OCI-LY1 (cell line): Measurements from ENCODE around the gene SULT1A4.
"Not testable (repeated sequence)": the region's sequence is repeated elsewhere in the genome, so short reads cannot be mapped to it uniquely, and the experiment has no call there.

Experiments used
- H2AFZ ChIP-seq: fragments of 200-600 bp; sonication (generic), shearing (Covaris generic); 2 replicates; pipeline ENCODE4 v1.6.0; 2014; ENCODE audit warnings: antibody characterized with exemption, mild to moderate bottlenecking, low read length
- H3F3A ChIP-seq: fragments of 200-600 bp; sonication (generic), shearing (Covaris generic); 2 replicates; pipeline ENCODE4 v1.6.0; 2014; ENCODE audit warnings: mild to moderate bottlenecking, antibody characterized with exemption, low read length, moderate library complexity; ENCODE audit not compliant: insufficient read depth
- H3K27ac ChIP-seq: fragments of 200-600 bp; sonication (generic); 2 replicates; pipeline ENCODE4 v1.5.1; 2014; ENCODE audit warnings: low read length, mixed run types, mild to moderate bottlenecking, low read depth; ENCODE audit not compliant: poor library complexity, severe bottlenecking
- H3K27me3 ChIP-seq: fragments of 200-600 bp; sonication (generic); 2 replicates; pipeline ENCODE4 v1.6.0; 2014; ENCODE audit warnings: antibody characterized with exemption, mild to moderate bottlenecking, low read length, moderate library complexity; ENCODE audit not compliant: insufficient read depth
- H3K36me3 ChIP-seq: fragments of 200-600 bp; sonication (generic); 2 replicates; pipeline ENCODE4 v1.6.1; 2014; ENCODE audit warnings: mild to moderate bottlenecking, antibody characterized with exemption, low read length, moderate library complexity, mixed read lengths; ENCODE audit not compliant: insufficient read depth
- H3K4me1 ChIP-seq: fragments of 200-600 bp; sonication (generic); 2 replicates; pipeline ENCODE4 v1.5.1; 2014; ENCODE audit warnings: mild to moderate bottlenecking, low read length, moderate library complexity; ENCODE audit not compliant: insufficient read depth, severe bottlenecking
- H3K4me2 ChIP-seq: fragments of 200-600 bp; sonication (generic), shearing (Covaris generic); 2 replicates; pipeline ENCODE4 v1.6.1; 2014; ENCODE audit warnings: low read length
- H3K4me3 ChIP-seq: fragments of 200-600 bp; sonication (generic); 2 replicates; pipeline ENCODE4 v1.5.1; 2014; ENCODE audit warnings: low read length, low read depth, mild to moderate bottlenecking, mixed read lengths; ENCODE audit not compliant: poor library complexity, severe bottlenecking
- H3K79me2 ChIP-seq: fragments of 200-600 bp; shearing (Covaris generic); 2 replicates; pipeline ENCODE4 v1.6.1; 2016; ENCODE audit warnings: mixed run types, low read length, mixed read lengths; ENCODE audit not compliant: insufficient read depth
- H3K9ac ChIP-seq: fragments of 200-600 bp; sonication (generic), shearing (Covaris generic); 2 replicates; pipeline ENCODE4 v1.6.1; 2014; ENCODE audit warnings: mild to moderate bottlenecking, low read length, mixed read lengths
- H3K9me2 ChIP-seq: fragments of 200-600 bp; sonication (generic), shearing (Covaris generic); 2 replicates; pipeline ENCODE4 v1.6.1; 2014; ENCODE audit warnings: low read depth, mild to moderate bottlenecking, low read length, mixed read lengths
- H3K9me3 ChIP-seq: fragments of 200-600 bp; shearing (Covaris generic); 2 replicates; pipeline ENCODE4 v1.6.1; 2014; ENCODE audit warnings: low read length, mixed read lengths
- H4K20me1 ChIP-seq: fragments of 200-600 bp; sonication (generic), shearing (Covaris generic); 2 replicates; pipeline ENCODE4 v1.6.0; 2016; ENCODE audit warnings: mild to moderate bottlenecking, low read length; ENCODE audit not compliant: insufficient read depth

The SULT1A4 gene

DNA sequence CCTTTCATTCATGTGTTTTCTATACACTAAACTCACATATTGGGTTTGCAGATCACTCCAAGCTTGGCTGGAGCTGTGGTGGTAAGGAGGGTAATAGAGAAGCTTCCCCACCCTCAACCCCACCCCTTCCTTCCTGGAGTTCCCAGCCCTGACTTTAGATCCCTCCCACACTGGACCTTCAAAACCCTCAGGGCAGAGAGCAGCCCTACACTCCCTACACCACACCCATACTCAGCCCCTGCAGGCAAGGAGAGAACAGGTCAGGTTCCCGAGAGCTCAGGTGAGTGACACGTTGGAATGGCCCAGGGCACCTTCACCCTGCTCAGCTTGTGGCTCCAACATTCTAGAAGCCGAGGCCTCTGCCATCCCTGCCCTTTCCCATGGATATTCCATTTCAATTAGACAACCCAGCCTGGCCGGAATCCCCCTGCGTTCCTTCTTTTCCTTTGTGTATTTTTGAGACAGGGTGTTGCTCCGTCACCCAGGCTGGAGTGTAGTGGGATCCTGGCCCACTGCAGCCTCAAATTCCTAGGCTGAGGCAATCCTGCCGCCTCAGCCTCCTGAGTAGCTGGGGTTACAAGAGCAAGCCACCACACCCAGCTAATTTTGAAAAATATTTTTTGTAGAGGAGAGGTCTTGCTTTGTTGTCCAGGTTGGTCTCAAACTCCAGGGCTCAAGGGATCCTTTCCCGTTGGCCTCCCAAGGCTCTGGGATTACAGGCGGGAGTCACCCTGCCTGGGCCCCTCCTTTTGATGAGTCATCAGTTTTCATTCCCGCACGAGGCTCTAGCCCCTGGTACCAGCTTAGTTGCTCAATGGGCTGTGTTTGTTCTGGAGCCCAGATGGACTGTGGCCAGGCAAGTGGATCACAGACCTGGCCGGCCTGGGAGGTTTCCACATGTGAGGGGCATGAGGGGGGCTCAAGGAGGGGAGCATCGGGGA is at the start of gene SULT1A4:
Gene SULT1A4 (plus strand): TSS at position 208 of the 941 bp plus-strand sequence. CDS start 1,473 bp downstream, outside the sequence.
- H4K20me1 ChIP-seq, H3K36me3 ChIP-seq, H3K9me3 ChIP-seq, H3K4me1 ChIP-seq, H3K27me3 ChIP-seq, H3K4me3 ChIP-seq, H3K79me2 ChIP-seq, H3K9ac ChIP-seq, H3K4me2 ChIP-seq, H3F3A ChIP-seq, H3K9me2 ChIP-seq, H3K27ac ChIP-seq, H2AFZ ChIP-seq: not testable (repeated sequence)

DNA sequence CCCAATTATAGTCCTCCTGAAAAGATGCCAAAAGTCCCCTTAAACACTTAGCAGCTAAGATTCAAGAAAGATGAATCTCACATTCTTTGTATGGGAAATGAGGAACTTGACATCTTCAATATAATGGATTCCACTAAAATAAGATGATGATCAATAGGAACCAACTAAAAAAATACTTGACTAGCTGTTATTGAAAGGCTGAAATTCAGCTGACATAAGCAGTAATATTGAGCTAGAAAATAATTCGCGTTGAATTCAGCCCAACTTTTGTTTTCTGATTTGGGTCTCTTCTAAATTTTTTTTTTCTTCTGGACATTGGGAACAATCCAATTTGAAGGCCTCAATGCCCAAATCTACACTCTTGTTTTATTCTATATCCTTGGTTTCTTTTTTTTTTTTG is 36.1 kb upstream of the SULT1A4 start:
- not testable (repeated sequence) for H3K9me2 ChIP-seq, H3K9ac ChIP-seq, H4K20me1 ChIP-seq, H3K79me2 ChIP-seq, H3F3A ChIP-seq, H3K4me1 ChIP-seq, H3K27me3 ChIP-seq, H3K9me3 ChIP-seq, H3K27ac ChIP-seq, H3K4me2 ChIP-seq, H3K4me3 ChIP-seq, H2AFZ ChIP-seq
- peaks cover 13% of the 10 kb centered on the region for H3K36me3 ChIP-seq

DNA sequence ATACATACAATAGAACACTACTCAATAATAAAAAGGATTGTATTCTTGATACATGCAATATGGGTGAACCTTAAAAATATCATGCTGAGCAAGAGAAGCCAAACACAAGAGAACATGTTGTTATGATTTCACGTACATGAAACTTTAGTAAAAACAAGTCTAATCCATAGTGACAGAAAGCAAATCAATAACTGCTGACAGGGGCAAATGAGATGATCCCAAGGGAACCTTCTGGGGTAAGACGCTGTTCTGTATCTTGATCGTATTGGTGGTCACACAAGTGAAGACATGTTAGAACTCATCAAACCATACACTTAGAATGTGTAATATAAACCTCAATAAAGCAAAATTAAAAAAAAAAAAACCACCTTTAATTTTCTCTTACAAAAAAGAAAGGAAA is 34.3 kb upstream of the SULT1A4 start:
- not testable (repeated sequence) for H3K4me1 ChIP-seq, H3K9me3 ChIP-seq, H3K4me2 ChIP-seq, H3K4me3 ChIP-seq, H3K79me2 ChIP-seq, H3F3A ChIP-seq, H3K27ac ChIP-seq, H4K20me1 ChIP-seq, H3K27me3 ChIP-seq, H3K9ac ChIP-seq, H2AFZ ChIP-seq, H3K9me2 ChIP-seq
- peaks cover 13% of the 10 kb centered on the region for H3K36me3 ChIP-seq

DNA sequence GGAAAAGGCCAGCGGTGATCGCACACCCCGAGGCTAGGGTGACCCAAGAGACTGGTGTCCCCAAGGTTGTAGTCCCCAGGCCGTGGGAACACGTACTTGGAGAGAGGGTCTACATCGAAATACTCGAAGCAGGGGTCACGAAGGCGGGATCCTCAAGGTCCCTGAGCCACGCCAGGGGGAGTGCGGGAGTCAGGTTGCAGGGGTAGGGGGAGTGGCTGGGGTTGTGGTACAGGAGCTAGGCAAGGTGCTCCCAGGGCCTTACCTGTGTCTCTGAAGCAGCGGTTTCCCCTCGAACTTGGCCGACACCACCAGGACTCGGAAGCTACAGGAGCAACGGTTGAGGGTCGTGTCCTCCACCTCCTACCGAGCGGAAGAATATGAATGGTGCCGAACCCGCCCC is 6.0 kb upstream of the SULT1A4 start:
- not testable (repeated sequence) for H3K4me2 ChIP-seq, H2AFZ ChIP-seq, H3F3A ChIP-seq, H3K27me3 ChIP-seq, H3K9me3 ChIP-seq, H3K9me2 ChIP-seq, H3K9ac ChIP-seq, H3K27ac ChIP-seq, H4K20me1 ChIP-seq, H3K4me3 ChIP-seq, H3K36me3 ChIP-seq, H3K4me1 ChIP-seq, H3K79me2 ChIP-seq

DNA sequence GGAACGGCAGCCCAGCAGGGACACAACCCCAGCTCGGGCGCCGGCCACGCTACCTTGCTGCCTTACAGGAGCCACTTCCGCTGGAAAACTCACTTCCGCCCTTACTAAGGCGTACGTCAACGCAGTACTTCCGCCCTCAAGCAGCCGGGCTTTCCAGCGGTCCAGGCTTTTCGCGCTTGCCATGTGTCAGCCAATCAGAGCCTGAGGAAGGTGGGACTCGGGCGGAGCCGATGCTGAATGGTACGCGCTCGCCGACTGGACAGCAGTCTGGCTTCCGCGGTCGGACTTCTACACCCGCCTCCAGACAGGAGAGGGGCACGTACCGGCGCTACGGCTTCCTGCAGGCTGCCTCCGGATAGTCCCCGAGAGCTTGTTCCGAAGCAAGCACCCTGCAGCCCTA is 5.4 kb upstream of the SULT1A4 start, which contains the start of the genes BOLA2 and SLX1B:
Gene BOLA2 (minus strand): TSS at position 83 of the 400 bp plus-strand sequence. CDS start 98 bp downstream, outside the sequence.
Gene SLX1B (plus strand): TSS at position 265 of the 400 bp plus-strand sequence.
- H3K4me1 ChIP-seq, H3K9me3 ChIP-seq, H3K27me3 ChIP-seq, H3K4me3 ChIP-seq, H4K20me1 ChIP-seq, H3F3A ChIP-seq, H3K79me2 ChIP-seq, H2AFZ ChIP-seq, H3K4me2 ChIP-seq, H3K9me2 ChIP-seq, H3K9ac ChIP-seq, H3K36me3 ChIP-seq, H3K27ac ChIP-seq: not testable (repeated sequence)

DNA sequence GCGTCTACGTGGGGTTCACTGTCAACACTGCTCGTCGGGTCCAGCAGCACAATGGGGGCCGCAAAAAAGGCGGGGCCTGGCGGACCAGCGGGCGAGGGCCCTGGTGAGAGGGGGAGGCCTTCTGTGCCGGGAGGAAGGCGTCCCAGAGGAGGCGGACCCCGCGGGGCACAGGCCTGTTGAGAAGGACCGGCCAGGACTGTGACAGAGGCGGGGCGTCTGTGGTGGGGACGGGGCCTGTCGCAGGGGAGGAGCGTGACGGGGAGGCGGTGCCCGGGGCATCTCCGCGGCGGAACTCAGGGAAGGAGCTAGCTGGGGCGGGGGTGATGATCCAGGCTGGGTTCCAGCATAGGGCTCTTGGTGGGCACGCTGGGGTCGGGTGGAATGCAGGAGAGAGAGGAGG is 4.9 kb upstream of the SULT1A4 start:
- not testable (repeated sequence) for H3K4me3 ChIP-seq, H3K9ac ChIP-seq, H3K36me3 ChIP-seq, H3K9me2 ChIP-seq, H2AFZ ChIP-seq, H3K27me3 ChIP-seq, H3K27ac ChIP-seq, H3F3A ChIP-seq, H3K9me3 ChIP-seq, H3K4me1 ChIP-seq, H3K4me2 ChIP-seq, H3K79me2 ChIP-seq, H4K20me1 ChIP-seq

DNA sequence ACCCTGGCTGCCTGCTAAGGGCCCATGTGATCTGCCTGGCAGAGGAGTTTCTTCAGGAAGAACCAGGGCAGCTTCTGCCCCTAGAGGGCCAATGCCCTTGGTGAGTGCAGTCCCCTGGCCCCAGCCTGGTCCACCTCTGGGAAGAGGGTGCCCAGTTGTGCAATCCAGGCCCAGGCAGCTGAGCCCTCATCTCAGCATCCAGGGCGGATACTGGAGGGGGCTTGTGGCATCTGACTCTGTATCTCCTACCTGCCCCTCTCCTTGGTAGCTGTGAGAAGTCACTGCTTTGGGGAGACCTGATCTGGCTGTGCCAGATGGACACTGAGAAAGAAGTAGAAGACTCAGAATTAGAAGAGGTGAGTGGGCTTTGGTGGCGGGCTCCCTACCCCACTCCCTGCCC is 2.1 kb upstream of the SULT1A4 start:
- not testable (repeated sequence) for H3K4me2 ChIP-seq, H3K4me1 ChIP-seq, H3F3A ChIP-seq, H3K27ac ChIP-seq, H3K79me2 ChIP-seq, H3K9me2 ChIP-seq, H4K20me1 ChIP-seq, H3K9ac ChIP-seq, H2AFZ ChIP-seq, H3K27me3 ChIP-seq, H3K9me3 ChIP-seq, H3K4me3 ChIP-seq, H3K36me3 ChIP-seq
